DOHH2 (cell line): Measurements from ENCODE around the gene ZNF284.

Source experiments
- H3F3A ChIP-seq: fragments of 200-600 bp; sonication (generic), shearing (Covaris generic); 2 replicates; pipeline ENCODE4 v1.6.0; 2016; ENCODE audit warnings: antibody characterized with exemption, mild to moderate bottlenecking; ENCODE audit not compliant: control insufficient read depth, insufficient read depth
- H3K27ac ChIP-seq: fragments of 200-600 bp; sonication (generic); 2 replicates; pipeline ENCODE4 v1.5.1; 2014; ENCODE audit warnings: low read depth, mild to moderate bottlenecking, low read length, moderate library complexity
- H3K27me3 ChIP-seq: fragments of 200-600 bp; sonication (generic); 2 replicates; pipeline ENCODE4 v1.6.1; 2014; ENCODE audit warnings: mild to moderate bottlenecking, low read length, mixed read lengths; ENCODE audit not compliant: control insufficient read depth
- H3K36me3 ChIP-seq: fragments of 200-600 bp; sonication (generic); 2 replicates; pipeline ENCODE4 v1.6.1; 2014; ENCODE audit warnings: mild to moderate bottlenecking, low read length, moderate library complexity, mixed read lengths; ENCODE audit not compliant: control insufficient read depth
- H3K4me1 ChIP-seq: fragments of 200-600 bp; sonication (generic); 2 replicates; pipeline ENCODE4 v1.6.1; 2014; ENCODE audit warnings: mild to moderate bottlenecking, low read length, mixed read lengths; ENCODE audit not compliant: control insufficient read depth
- H3K4me2 ChIP-seq: fragments of 200-600 bp; sonication (generic); 2 replicates; pipeline ENCODE4 v1.6.0; 2014; ENCODE audit warnings: mild to moderate bottlenecking, low read length, moderate library complexity
- H3K4me3 ChIP-seq: fragments of 200-600 bp; sonication (generic); 2 replicates; pipeline ENCODE4 v1.5.1; 2014; ENCODE audit warnings: mild to moderate bottlenecking, low read length, mixed read lengths
- H3K79me2 ChIP-seq: fragments of 200-600 bp; sonication (generic); 2 replicates; pipeline ENCODE4 v1.6.1; 2014; ENCODE audit warnings: mild to moderate bottlenecking, low read length, mixed read lengths; ENCODE audit not compliant: control insufficient read depth
- H3K9me2 ChIP-seq: fragments of 200-600 bp; sonication (generic); replicated peaks from 2 replicates; pipeline ENCODE4 v1.6.1; 2014; ENCODE audit warnings: mild to moderate bottlenecking, low read length, mixed read lengths; ENCODE audit not compliant: control insufficient read depth
- H3K9me3 ChIP-seq: fragments of 200-600 bp; sonication (generic); 2 replicates; pipeline ENCODE4 v1.6.1; 2014; ENCODE audit warnings: antibody characterized with exemption, low read length, mixed read lengths; ENCODE audit not compliant: control insufficient read depth, insufficient read depth
- H4K20me1 ChIP-seq: fragments of 200-600 bp; sonication (generic); 2 replicates; pipeline ENCODE4 v1.6.0; 2014; ENCODE audit warnings: low read depth, mild to moderate bottlenecking, antibody characterized with exemption, low read length, moderate library complexity; ENCODE audit not compliant: control insufficient read depth, insufficient read depth
- EZH2phosphoT487 ChIP-seq: fragments of 200-600 bp; sonication (generic); IDR thresholded peaks from 2 replicates; pipeline ENCODE4 v1.6.1; 2017; ENCODE audit warnings: borderline replicate concordance, mild to moderate bottlenecking, antibody characterized with exemption, low read length, moderate library complexity, mixed read lengths
- TF ChIP-seq, protein P1 (sequence below): fragments of 200-600 bp; sonication (generic); IDR thresholded peaks from one replicate; pipeline ENCODE4 v1.5.1; 2014; ENCODE audit warnings: antibody characterized with exemption, mild to moderate bottlenecking, low read depth, low read length; ENCODE audit not compliant: poor library complexity, severe bottlenecking

Gene ZNF284

DNA sequence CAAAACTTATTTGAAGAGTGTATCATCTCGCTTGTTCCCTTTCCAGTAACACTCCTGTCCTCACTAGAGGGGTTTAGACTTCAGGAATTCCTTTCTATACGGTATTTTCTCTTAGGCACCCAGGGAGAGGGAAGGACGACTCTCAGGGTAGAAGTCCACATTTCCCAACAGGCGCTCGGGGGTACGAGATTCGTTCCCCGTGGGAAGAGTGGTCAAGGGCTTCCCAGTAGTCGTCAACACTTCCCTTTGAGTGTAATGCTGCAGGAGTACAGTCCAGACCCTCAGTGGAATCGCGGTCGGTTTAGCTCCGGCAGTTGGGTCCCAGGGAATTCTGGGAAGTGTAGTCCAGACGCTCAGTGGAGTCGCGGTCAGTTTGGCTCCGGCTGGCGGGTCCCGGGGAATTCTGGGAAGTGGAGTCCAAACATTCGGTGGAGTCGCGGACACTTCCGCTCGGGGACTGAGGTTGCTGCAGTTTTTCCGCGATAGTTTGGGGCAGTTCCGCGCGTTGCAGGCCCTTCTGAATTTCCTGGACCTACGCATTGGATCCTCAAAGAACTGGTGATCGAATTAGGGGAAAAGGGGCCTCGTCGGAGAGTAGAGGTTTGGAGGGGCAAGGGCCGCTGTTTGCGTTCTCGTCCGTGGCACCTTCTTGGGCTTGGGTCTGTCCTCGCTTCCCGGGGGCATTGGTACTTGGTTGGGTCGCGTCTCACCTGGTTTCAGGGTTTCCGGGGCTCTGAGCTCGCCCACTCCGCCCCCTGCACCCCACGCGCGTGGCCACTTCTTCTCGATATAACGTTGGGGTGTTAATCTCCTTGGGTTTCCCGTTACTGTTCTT, 22.2 kb downstream of the ZNF284 start, which contains the start of gene ZNF224:
ZNF224 (plus strand) TSS at position 431 of the 835 bp plus-strand sequence. CDS start 3,513 bp downstream, outside the sequence.
- H4K20me1 ChIP-seq: no peaks in the 10 kb centered on the region
- H3K27ac ChIP-seq: no peak within 1 kb of the TSS
- no peaks in the 10 kb centered on the region for H3F3A ChIP-seq
- H3K36me3 ChIP-seq: no peaks in the 10 kb centered on the region
- peak within 1 kb of the TSS; percentile 93 for H3K4me2 ChIP-seq
- H3K9me3 ChIP-seq: peaks cover 16% of the 10 kb centered on the region
- no peaks in the 10 kb centered on the region for H3K27me3 ChIP-seq
- H3K9me2 ChIP-seq: no peaks in the 10 kb centered on the region
- H3K4me1 ChIP-seq: peaks cover 14% of the 10 kb centered on the region
- peak within 1 kb of the TSS; percentile 95 for H3K4me3 ChIP-seq
- 0 out of 2 replicates have a peak, but pooled peaks cover 3% of the 10 kb centered on the region for H3K79me2 ChIP-seq
- TF ChIP-seq, protein P1, sequence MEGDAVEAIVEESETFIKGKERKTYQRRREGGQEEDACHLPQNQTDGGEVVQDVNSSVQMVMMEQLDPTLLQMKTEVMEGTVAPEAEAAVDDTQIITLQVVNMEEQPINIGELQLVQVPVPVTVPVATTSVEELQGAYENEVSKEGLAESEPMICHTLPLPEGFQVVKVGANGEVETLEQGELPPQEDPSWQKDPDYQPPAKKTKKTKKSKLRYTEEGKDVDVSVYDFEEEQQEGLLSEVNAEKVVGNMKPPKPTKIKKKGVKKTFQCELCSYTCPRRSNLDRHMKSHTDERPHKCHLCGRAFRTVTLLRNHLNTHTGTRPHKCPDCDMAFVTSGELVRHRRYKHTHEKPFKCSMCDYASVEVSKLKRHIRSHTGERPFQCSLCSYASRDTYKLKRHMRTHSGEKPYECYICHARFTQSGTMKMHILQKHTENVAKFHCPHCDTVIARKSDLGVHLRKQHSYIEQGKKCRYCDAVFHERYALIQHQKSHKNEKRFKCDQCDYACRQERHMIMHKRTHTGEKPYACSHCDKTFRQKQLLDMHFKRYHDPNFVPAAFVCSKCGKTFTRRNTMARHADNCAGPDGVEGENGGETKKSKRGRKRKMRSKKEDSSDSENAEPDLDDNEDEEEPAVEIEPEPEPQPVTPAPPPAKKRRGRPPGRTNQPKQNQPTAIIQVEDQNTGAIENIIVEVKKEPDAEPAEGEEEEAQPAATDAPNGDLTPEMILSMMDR: no peak
- TF ChIP-seq EZH2phosphoT487: no peak

DNA sequence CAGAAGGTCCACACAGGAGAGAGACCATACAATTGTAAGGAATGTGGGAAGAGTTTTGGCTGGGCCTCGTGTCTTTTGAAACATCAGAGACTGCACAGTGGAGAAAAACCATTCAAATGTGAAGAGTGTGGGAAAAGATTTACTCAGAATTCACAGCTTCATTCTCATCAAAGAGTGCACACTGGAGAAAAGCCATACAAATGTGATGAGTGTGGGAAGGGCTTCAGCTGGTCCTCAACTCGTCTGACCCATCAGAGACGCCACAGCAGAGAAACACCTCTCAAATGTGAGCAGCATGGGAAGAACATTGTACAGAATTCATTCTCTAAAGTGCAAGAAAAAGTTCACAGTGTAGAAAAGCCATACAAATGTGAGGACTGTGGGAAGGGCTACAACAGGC, 35.8 kb downstream of the ZNF284 start:
- Histone ChIP-seq H3K36me3 (peaks cover 6% of the 10 kb centered on the region), H3K4me3 (no peak overlapping the region), H4K20me1 (no peaks in the 10 kb centered on the region), H3F3A (no peaks in the 10 kb centered on the region), H3K79me2 (no peaks in the 10 kb centered on the region), H3K9me3 (peaks cover 25% of the 10 kb centered on the region), H3K4me2 (no peak overlapping the region), H3K27me3 (no peaks in the 10 kb centered on the region), H3K9me2 (no peaks in the 10 kb centered on the region), H3K4me1 (no peaks in the 10 kb centered on the region), H3K27ac (no peak overlapping the region)
- TF ChIP-seq, protein P1: no peak
- TF ChIP-seq EZH2phosphoT487: no peak

DNA sequence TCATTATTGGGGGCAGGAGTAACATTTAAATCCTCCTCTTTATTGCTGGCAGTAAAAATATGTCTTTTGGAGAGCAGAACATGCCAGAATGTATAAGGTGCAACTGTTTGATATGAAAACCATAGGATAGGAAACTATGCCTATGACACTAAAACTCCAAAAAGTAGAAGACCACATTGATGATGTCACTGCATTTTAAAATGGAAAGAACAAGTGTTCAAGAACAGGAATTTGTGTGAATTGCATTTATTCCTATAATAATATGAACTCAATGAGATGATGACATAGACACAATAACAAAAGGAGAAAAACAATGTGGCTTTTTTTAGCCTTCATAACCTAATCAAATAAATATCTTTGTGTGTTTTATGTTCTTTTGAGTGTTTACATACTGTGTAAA, 37.5 kb downstream of the ZNF284 start:
- Histone ChIP-seq H3K36me3 (peaks cover 6% of the 10 kb centered on the region), H3F3A (no peaks in the 10 kb centered on the region), H3K9me3 (peaks cover 30% of the 10 kb centered on the region), H3K4me3 (no peak overlapping the region), H4K20me1 (no peaks in the 10 kb centered on the region), H3K27me3 (no peaks in the 10 kb centered on the region), H3K4me1 (no peaks in the 10 kb centered on the region; the same call in 1 of the 2 replicates), H3K9me2 (no peaks in the 10 kb centered on the region), H3K27ac (no peak overlapping the region), H3K4me2 (no peak overlapping the region), H3K79me2 (no peaks in the 10 kb centered on the region)
- TF ChIP-seq EZH2phosphoT487: no peak
- TF ChIP-seq, protein P1: no peak
